ENCODE data around the gene PCNP. TPM values are rescaled to one million over a fixed set of nuclear protein-coding genes. Genes with fewer than 3 reads are reported as not detected.
"Not testable (repeated sequence)": the region's sequence is repeated elsewhere in the genome, so short reads cannot be mapped to it uniquely, and the experiment has no call there.

PCNP gene
- total RNA-seq, 1 donor from 2014 or later, result 58.3 TPM

DNA sequence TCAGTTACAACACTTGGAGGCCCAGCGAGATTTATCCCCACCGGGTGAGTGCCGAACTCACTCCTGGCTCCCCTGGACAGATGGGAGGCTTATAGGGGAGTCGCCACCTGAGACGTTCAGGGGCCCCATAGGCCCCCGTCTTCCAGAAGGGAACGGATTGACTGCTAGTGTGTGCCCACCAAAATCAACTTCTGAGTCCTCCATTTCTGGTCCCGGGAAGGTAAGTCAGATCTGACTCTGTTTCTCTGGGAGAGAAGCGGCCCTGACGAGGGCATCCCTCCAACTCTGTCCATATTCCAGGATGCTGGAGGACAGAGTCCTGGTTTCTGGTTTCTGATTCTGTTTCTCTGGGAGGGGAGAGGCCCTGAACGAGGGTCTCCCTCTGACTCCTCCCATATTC lies 58.6 kb downstream of the PCNP start:
- no peak for DNase-seq (ENCODE audit: low read depth in 2 of 2)

GRCh38 chr3:101633186-101633585 lies 59.2 kb downstream of the PCNP start:
- DNase-seq (ENCODE audit: low read depth in 2 of 2), result no peak

DNA sequence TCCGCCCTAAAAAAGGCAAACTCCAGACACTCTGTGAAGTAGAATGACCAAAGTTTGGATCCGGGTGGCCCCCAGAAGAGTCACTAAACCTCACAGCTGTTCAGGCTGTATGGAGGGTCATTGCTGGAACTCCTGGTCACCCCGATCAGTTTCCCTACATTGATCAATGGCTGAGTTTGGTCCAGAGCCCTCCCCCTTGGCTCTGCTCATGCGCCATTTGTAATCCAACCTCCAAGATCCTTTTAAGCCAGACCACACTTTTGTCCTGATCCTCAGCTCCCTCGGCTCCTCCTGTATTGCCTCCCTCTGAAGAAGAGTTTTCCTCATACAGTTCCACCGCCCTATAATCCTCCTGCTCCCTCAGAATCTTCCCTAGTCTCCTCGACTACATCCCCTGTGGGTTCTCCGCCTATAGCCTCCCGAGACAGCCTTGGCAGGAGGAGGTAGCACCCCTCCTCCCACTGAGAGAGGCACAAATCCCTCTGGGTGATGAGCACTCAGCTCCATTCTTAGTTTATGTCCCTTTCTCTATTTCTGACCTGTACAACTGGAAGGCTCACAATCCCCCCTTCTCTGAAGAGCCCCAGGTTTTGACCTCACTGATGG lies 60.7 kb downstream of the PCNP start:
- no peak for DNase-seq (ENCODE audit: low read depth in 2 of 2)

DNA sequence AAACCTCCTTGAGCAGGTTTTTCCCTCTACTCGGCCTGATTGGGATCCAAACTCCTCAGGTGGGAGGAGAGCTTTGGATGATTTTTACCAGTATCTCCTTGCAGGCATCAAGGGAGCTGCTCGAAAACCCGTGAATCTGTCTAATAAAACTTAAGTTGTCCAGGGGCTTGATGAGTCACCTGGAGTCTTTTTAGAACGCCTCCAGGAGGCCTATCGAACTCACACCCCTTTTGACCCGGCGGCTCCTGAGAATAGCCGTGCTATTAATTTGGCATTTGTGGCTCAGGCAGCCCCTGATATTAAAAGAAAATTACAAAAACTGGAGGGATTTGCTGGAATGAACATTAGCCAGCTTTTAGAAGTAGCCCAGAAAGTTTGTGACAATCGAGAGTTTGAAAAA lies 61.4 kb downstream of the PCNP start:
- no peak for DNase-seq (ENCODE audit: low read depth in 2 of 2)

DNA sequence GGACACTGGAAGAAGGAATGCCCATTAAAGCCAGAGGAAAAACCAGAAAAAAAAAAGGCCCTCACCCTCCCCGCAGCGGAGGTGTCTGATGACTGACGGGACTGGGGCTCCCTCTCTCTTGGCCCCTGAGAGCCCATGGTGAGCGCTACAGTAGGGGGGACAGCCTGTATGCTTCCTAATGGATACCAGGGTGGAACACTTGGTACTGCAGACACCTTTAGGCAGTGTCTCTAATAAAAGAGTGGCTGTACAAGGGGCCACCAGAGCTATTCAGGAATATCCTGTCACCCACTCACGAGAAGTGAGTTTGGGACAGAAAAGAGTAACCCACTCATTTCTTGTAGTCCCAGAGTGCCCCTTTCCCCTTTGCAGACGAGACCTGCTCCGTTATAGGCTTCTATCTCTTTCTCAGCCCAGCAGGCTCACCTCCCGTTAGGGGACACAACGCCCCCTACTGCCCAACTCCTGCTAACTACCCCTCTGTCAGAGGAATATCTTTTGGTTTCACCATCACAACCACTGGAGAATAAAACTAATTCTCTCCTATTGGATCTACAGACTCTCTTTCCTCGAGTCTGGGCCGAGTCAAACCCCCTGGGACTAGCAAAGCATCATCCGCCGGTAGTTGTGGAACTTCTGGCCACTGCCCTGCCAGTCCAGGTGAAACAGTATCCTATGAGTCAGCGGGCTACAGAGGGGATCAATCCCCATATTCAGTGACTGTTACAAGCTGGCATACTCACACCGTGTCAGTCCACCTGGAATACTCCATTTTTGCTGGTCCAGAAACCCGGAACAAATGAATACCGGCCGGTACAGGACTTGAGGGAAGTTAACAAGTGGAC lies 62.2 kb downstream of the PCNP start:
- peak; percentile 59 to 72 for DNase-seq (ENCODE audit: low read depth in 2 of 2)

GRCh38 chr3:101637451-101637850 lies 63.5 kb downstream of the PCNP start:
- no peak for DNase-seq (ENCODE audit: low read depth in 2 of 2)

DNA sequence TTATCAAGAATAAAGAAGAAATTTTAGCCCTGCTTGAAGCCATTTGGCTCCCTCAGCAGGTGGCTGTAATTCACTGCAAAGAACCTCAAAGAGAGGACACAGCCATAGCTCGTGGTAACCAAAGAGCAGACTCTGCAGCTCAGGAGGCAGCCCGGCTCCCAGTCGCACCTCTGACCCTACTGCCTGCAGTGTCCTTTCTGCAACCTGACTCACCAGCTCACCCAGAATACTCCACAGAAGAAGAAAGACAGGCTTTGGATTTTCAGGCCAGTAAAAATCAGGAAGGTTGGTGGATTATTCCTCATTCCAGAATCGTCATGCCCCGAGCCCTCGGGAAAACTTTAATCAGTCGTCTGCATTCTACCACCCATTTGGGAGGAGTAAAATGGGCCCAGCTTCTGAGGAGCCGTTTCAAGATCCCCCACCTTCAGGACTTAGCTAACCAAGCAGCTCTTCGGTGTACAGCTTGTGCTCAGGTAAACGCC lies 64.3 kb downstream of the PCNP start:
- no peak for DNase-seq (ENCODE audit: low read depth in 2 of 2)

GRCh38 chr3:101639280-101639963 lies 65.4 kb downstream of the PCNP start:
- DNase-seq (ENCODE audit: low read depth in 2 of 2), result no peak

GRCh38 chr3:101640256-101640655 lies 66.3 kb downstream of the PCNP start:
- no peak for DNase-seq (ENCODE audit: low read depth in 2 of 2)

DNA sequence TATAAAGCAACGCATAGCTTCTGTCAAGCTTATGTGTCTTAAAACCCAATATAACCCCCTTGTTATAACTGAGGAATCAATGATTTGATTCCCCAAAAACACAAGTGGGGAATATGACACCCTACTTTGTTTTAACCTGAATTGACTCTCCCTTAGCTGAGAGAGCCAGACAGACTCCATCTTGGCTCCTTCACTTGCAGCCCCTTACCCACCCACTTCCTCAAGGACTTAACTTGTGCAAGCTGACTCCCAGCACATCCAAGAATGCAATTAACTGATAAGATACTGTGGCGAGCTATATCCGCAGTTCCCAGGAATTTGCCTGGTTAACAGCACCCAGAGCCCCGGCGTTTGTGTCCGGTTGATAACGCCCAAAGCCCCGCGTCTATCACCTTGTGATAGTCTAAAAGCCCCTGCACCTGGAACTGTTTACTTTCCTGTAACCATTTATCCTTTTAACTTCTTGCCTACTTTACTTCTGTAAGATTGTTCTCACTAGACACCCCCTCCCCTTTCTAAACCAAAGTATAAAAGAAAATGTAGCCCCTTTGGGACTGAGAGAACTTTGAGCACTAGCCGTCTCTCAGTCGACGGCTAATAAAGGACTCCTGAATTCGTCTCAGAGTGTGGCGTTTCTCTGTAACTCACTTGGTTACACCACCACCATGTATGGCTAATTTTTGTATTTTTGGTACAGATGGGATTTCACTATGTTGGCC lies 67.6 kb downstream of the PCNP start:
- not testable (repeated sequence) for DNase-seq (ENCODE audit: low read depth in 2 of 2)

GRCh38 chr3:101642441-101642840 lies 68.5 kb downstream of the PCNP start:
- DNase-seq (ENCODE audit: low read depth in 2 of 2), result no peak

GRCh38 chr3:101643009-101643844 lies 69.2 kb downstream of the PCNP start:
- no peak for DNase-seq (ENCODE audit: low read depth in 2 of 2)

Other genes with a start within 250 kb of the PCNP start
- 8.7 and 14.7 TPM in 2 replicates for gene SENP7, start 61.0 kb upstream of the PCNP start, total RNA-seq
- 22.9 and 25.2 TPM in 2 replicates for gene TRMT10C, start 12.3 kb upstream of the PCNP start, total RNA-seq
- gene ZBTB11, start 103.0 kb downstream of the PCNP start, total RNA-seq, result 12.2 and 18.5 TPM in 2 replicates
- gene RPL24, start 112.5 kb downstream of the PCNP start, total RNA-seq, result 2,417 and 3,012 TPM in 2 replicates
- gene CEP97, start 150.4 kb downstream of the PCNP start, total RNA-seq, result 4.8 and 5.7 TPM in 2 replicates
- gene NXPE3, start 205.0 kb downstream of the PCNP start, total RNA-seq, result 6.3 and 6.5 TPM in 2 replicates

All from lung microvascular endothelial cell (primary cell).